Inferior parietal cortex (tissue), 1 donor: ENCODE results near the gene RPL36A.
A peak's percentile ranks its signal among the peaks of the same experiment; 100 is the strongest.

Experiments
- DNase-seq: peaks from one replicate; pipeline ENCODE4 v3.0.0-alpha.2; 2016; ENCODE audit errors: extremely low spot score

The RPL36A gene

GRCh38 chrX:101393530-101394305 lies 2.9 kb downstream of the RPL36A start:
- DNase-seq = no peak

GRCh38 chrX:101394372-101394771 lies 3.6 kb downstream of the RPL36A start:
- DNase-seq = no peak

GRCh38 chrX:101395789-101396188 lies 5.0 kb downstream of the RPL36A start:
- DNase-seq = no peak

GRCh38 chrX:101397779-101398178 lies 7.0 kb downstream of the RPL36A start:
- no peak for DNase-seq

- DNase-seq = no peak
Measured at GRCh38 chrX:101398694-101399093, 7.9 kb downstream of the RPL36A start.

- DNase-seq = no peak
Measured at GRCh38 chrX:101399825-101400224, 9.0 kb downstream of the RPL36A start.

- no peak for DNase-seq
Measured at GRCh38 chrX:101407167-101407747, 16.4 kb downstream of the RPL36A start.

GRCh38 chrX:101407748-101408531 lies 17.1 kb downstream of the RPL36A start, which contains the start of the genes GLA and HNRNPH2:
TSS of gene GLA (minus strand) at chrX:101407925. CDS start at chrX:101407903, 22 bp downstream.
TSS of gene HNRNPH2 (plus strand) at chrX:101408222. CDS start at chrX:101411989, 3,767 bp downstream.
- peak; percentile 98 for DNase-seq

- DNase-seq = no peak
Measured at GRCh38 chrX:101408532-101408841, 17.7 kb downstream of the RPL36A start.

- DNase-seq = no peak
Measured at GRCh38 chrX:101409043-101409442, 18.2 kb downstream of the RPL36A start.

GRCh38 chrX:101410461-101410860 lies 19.6 kb downstream of the RPL36A start:
- no peak for DNase-seq

- no peak for DNase-seq
Measured at GRCh38 chrX:101411984-101412383, 21.2 kb downstream of the RPL36A start.

- peak; percentile 87 for DNase-seq
Measured at GRCh38 chrX:101415180-101416145, 24.7 kb downstream of the RPL36A start.

GRCh38 chrX:101416691-101417090 lies 25.9 kb downstream of the RPL36A start:
- no peak for DNase-seq

- no peak for DNase-seq
Measured at GRCh38 chrX:101417190-101417589, 26.4 kb downstream of the RPL36A start.

GRCh38 chrX:101417981-101418841 lies 27.4 kb downstream of the RPL36A start:
- DNase-seq = peak; percentile 20

- DNase-seq = no peak
Measured at GRCh38 chrX:101419489-101419888, 28.7 kb downstream of the RPL36A start.

- DNase-seq = no peak
Measured at GRCh38 chrX:101427954-101428353, 37.1 kb downstream of the RPL36A start.

- DNase-seq = no peak
Measured at GRCh38 chrX:101429934-101430333, 39.1 kb downstream of the RPL36A start.

GRCh38 chrX:101430457-101431078 lies 39.8 kb downstream of the RPL36A start:
- DNase-seq = no peak
